Hepatocyte (in vitro differentiated cells): ENCODE results near the gene LSAMP. TPM values are rescaled to one million over a fixed set of nuclear protein-coding genes. Genes with fewer than 3 reads are reported as not detected.

Source experiments
- DNase-seq: peaks from one replicate; pipeline ENCODE4 v3.0.0-alpha.2; 2016; ENCODE audit warnings: low spot score
- H2AFZ ChIP-seq: fragments of 200-600 bp; sonication (generic); 2 replicates; pipeline ENCODE4 v1.6.0; 2016; ENCODE audit warnings: antibody characterized with exemption, mild to moderate bottlenecking
- H3K27ac ChIP-seq: fragments of 200-600 bp; sonication (generic); 2 replicates; pipeline ENCODE4 v1.5.1; 2016; ENCODE audit warnings: mild to moderate bottlenecking
- H3K27me3 ChIP-seq: fragments of 200-600 bp; sonication (generic); 2 replicates; pipeline ENCODE4 v1.6.1; 2016
- H3K36me3 ChIP-seq: fragments of 200-600 bp; sonication (generic); replicated peaks from 2 replicates; pipeline ENCODE4 v1.5.1; 2016; ENCODE audit warnings: low read depth; ENCODE audit not compliant: insufficient read depth
- H3K4me1 ChIP-seq: fragments of 200-600 bp; sonication (generic); 2 replicates; pipeline ENCODE4 v1.5.1; 2016; ENCODE audit warnings: mild to moderate bottlenecking, moderate library complexity; ENCODE audit not compliant: insufficient read depth
- H3K4me2 ChIP-seq: fragments of 200-600 bp; sonication (generic); 2 replicates; pipeline ENCODE4 v1.6.0; 2016
- H3K4me3 ChIP-seq: fragments of 200-600 bp; sonication (generic); 2 replicates; pipeline ENCODE4 v1.5.1; 2016; ENCODE audit warnings: mild to moderate bottlenecking
- H3K79me2 ChIP-seq: fragments of 200-600 bp; sonication (generic); 2 replicates; pipeline ENCODE4 v1.6.0; 2017; ENCODE audit warnings: mild to moderate bottlenecking
- H3K9me2 ChIP-seq: fragments of 200-600 bp; sonication (generic); replicated peaks from 2 replicates; pipeline ENCODE4 v1.6.0; 2017; ENCODE audit warnings: mild to moderate bottlenecking; ENCODE audit not compliant: insufficient read depth
- H3K9me3 ChIP-seq: fragments of 200-600 bp; sonication (generic); 2 replicates; pipeline ENCODE4 v1.5.1; 2016; ENCODE audit warnings: low read depth, mild to moderate bottlenecking
- H4K20me1 ChIP-seq: fragments of 200-600 bp; sonication (generic); 2 replicates; pipeline ENCODE4 v1.6.0; 2016; ENCODE audit warnings: mild to moderate bottlenecking; ENCODE audit not compliant: insufficient read depth, poor library complexity, severe bottlenecking
- EZH2 ChIP-seq: fragments of 200-600 bp; sonication (generic); IDR thresholded peaks from 2 replicates; pipeline ENCODE4 v1.6.1; 2016; ENCODE audit warnings: antibody characterized with exemption, mild to moderate bottlenecking, borderline replicate concordance
- EZH2phosphoT487 ChIP-seq: fragments of 200-600 bp; sonication (generic); IDR thresholded peaks from one replicate; pipeline ENCODE4 v1.6.1; 2018; ENCODE audit warnings: antibody characterized with exemption, mild to moderate bottlenecking, low read depth, moderate library complexity; ENCODE audit not compliant: unreplicated experiment, severe bottlenecking
- WGBS: methylation state at CpG from one replicate; pipeline ENCODE4 v1.1.6; 2016; ENCODE audit warnings: low lambda C conversion rate; ENCODE audit errors: missing lambda C conversion rate; 5-methylcytosine and 5-hydroxymethylcytosine counted together
- polyA plus RNA-seq: library from polyadenylated mRNA; unstranded; fragments of >200 nt; fragmentation: Nextera tagmentation; extraction: Ambion mirVana; gene quantifications from 2 replicates; pipeline ENCODE4 v1.2.1, GENCODE V29; 2016
- total RNA-seq: library from RNA; depleted of rRNA; stranded (reverse); fragments of >200 nt; gene quantifications from 2 replicates; pipeline ENCODE4 v1.2.3, GENCODE V29; 2014
- TF ChIP-seq, protein P1 (sequence below): fragments of 200-600 bp; sonication (generic); IDR thresholded peaks from 2 replicates; pipeline ENCODE4 v1.5.1; 2016; ENCODE audit warnings: antibody characterized with exemption, mild to moderate bottlenecking; ENCODE audit not compliant: poor library complexity

The LSAMP gene
- total and polyA plus RNA-seq, 2 experiments from 2014 or later = 15.1 to 22.3 TPM

DNA sequence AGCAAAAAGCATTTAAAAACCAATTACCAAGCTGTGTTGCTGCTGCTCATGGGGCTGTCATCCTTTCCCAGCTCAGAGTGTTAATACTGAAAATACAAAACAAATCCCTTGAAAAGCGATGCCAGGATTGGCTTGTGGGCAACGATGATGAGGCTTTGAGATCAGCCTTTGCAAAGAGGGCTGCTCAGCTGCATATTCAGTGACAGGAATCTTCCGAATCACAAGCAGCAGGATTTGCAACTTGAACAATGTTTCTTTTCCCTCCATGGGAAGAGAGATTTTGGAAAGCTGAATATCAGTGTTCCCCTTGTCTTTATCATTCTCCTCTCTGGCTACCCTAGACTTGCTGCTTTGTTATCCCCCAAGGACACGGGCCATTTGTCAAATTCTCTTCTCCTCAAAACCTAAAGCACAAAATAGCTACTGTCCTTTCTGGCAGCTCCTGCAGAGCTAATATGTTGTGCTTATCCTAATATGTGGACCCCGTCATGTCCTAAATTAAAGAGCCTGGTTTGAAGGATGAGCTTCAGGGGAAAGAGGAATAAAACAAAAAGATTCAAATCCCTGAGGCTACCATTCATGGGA, 446.2 kb downstream of the LSAMP start:
- DNase-seq = no peak
- H3K4me1 ChIP-seq = no peaks in the 10 kb centered on the region
- no peaks in the 10 kb centered on the region for H3K9me3 ChIP-seq
- H2AFZ ChIP-seq = no peak overlapping the region
- no peak overlapping the region for H3K27ac ChIP-seq
- WGBS = 77% methylated on average over 5 of the region's 5 CpGs
- H3K36me3 ChIP-seq = no peaks in the 10 kb centered on the region
- H3K27me3 ChIP-seq = no peaks in the 10 kb centered on the region
- no peaks in the 10 kb centered on the region for H3K79me2 ChIP-seq
- no peak overlapping the region for H3K4me2 ChIP-seq
- no peaks in the 10 kb centered on the region for H3K9me2 ChIP-seq
- TF ChIP-seq EZH2phosphoT487 (no peak), EZH2 (no peak)
- TF ChIP-seq, protein P1, sequence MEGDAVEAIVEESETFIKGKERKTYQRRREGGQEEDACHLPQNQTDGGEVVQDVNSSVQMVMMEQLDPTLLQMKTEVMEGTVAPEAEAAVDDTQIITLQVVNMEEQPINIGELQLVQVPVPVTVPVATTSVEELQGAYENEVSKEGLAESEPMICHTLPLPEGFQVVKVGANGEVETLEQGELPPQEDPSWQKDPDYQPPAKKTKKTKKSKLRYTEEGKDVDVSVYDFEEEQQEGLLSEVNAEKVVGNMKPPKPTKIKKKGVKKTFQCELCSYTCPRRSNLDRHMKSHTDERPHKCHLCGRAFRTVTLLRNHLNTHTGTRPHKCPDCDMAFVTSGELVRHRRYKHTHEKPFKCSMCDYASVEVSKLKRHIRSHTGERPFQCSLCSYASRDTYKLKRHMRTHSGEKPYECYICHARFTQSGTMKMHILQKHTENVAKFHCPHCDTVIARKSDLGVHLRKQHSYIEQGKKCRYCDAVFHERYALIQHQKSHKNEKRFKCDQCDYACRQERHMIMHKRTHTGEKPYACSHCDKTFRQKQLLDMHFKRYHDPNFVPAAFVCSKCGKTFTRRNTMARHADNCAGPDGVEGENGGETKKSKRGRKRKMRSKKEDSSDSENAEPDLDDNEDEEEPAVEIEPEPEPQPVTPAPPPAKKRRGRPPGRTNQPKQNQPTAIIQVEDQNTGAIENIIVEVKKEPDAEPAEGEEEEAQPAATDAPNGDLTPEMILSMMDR = no peak
- no peaks in the 10 kb centered on the region for H4K20me1 ChIP-seq
- H3K4me3 ChIP-seq = no peak overlapping the region

DNA sequence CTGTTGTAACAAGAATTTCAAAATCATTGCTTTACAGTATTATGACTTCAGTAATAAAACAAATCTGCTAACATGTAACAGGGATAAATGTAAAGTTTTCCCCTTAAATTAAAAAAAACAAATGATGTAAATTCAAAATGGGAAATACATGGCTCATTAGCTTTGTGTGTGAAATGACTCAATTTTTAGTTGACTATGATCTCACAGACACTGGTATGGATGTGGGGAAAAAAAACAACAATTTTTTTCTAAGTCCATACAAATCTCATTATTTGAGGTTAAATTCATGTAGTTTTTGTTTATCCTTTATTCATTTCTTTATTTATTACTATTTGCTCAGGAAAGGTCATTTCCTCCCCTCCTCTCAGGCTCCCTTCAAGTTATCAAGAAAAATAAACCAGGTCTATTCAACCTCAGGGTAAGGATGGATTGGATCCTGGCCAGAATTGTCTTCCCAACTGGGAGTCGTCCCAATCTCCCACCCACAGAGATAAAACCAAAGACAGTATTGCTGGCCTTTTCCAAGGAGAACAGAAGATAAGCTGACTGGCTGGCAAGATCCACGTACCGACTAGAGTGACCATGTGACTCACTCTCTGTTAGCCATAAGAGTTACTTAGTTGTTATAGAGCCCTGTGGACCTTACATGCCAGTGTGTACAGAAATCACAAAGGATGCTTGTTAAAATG, 448.7 kb downstream of the LSAMP start:
- H3K9me3 ChIP-seq = no peaks in the 10 kb centered on the region
- 62% methylated on average over 3 of the region's 3 CpGs for WGBS
- H3K27ac ChIP-seq = no peak overlapping the region
- no peaks in the 10 kb centered on the region for H3K4me1 ChIP-seq
- no peak for DNase-seq
- no peaks in the 10 kb centered on the region for H3K36me3 ChIP-seq
- H3K4me3 ChIP-seq = no peak overlapping the region
- no peak overlapping the region for H2AFZ ChIP-seq
- no peaks in the 10 kb centered on the region for H3K9me2 ChIP-seq
- H3K79me2 ChIP-seq = no peaks in the 10 kb centered on the region
- H3K27me3 ChIP-seq = no peaks in the 10 kb centered on the region
- no peaks in the 10 kb centered on the region for H4K20me1 ChIP-seq
- H3K4me2 ChIP-seq = no peak overlapping the region
- no peak for TF ChIP-seq EZH2phosphoT487

DNA sequence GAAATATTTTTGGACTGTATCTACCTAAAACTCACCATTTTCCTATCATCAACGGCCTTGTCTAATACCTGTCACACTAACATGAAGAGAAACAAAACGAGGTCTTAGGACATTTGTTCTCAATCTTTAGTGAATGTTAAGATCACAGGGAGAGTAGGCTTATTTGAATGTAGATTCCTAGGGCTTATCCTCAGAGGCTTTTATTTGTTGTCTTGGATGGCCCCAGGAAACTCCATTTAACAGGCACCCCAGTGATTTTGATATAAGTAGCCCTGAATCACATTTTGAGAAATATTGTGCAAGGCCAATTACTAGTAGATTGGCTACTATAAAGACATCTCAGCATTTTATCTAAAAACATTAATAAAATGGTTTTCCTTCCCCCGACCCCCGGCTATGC, 454.6 kb downstream of the LSAMP start:
- H3K4me3 ChIP-seq = no peak overlapping the region
- no peaks in the 10 kb centered on the region for H3K36me3 ChIP-seq
- no peaks in the 10 kb centered on the region for H3K4me1 ChIP-seq
- no peak overlapping the region for H3K27ac ChIP-seq
- no peaks in the 10 kb centered on the region for H3K9me2 ChIP-seq
- TF ChIP-seq, protein P1 = no peak
- no peak for TF ChIP-seq EZH2
- TF ChIP-seq EZH2phosphoT487 = no peak
- no peaks in the 10 kb centered on the region for H3K9me3 ChIP-seq
- H2AFZ ChIP-seq = no peak overlapping the region
- no peaks in the 10 kb centered on the region for H3K27me3 ChIP-seq
- WGBS = 65% methylated on average over 4 of the region's 4 CpGs
- H3K79me2 ChIP-seq = no peaks in the 10 kb centered on the region
- DNase-seq = no peak
- H3K4me2 ChIP-seq = no peak overlapping the region
- no peaks in the 10 kb centered on the region for H4K20me1 ChIP-seq

DNA sequence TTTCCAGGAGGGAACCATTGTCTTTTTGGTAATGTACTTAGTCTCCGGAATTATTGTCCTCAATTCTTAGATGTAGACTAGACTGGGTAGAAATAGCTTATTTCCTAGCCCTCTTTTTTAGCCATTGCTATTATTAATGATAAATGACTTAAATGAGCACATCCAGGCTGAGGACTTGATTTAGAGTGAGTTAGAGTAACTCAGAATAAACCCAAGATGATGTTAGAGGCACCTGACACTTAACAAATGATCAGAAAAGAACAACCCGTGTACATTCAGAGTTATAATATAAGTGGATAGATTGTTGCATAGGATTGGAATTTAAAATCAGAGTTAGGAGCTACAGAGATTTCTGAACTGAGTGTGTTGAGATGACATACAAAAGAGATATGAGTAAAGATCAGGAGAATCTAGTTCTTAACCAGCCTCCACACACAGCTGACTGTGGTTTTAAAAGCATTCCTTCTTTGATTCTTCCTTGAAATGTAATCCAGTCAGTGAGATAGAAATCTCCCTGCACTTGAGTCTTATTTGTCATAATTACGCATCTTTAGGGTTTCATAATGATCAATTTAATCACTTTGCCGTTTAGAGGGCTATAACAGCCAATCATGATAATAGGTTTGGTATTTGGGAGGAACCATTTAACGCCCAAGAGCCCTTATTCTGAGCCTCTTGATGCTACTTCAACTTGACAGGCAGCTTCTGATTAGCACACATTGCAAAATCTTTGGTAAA, 455.4 kb downstream of the LSAMP start:
- 65% methylated on average over 5 of the region's 5 CpGs for WGBS
- Histone ChIP-seq H3K9me2 (no peaks in the 10 kb centered on the region), H3K36me3 (no peaks in the 10 kb centered on the region), H3K4me3 (no peak overlapping the region), H3K79me2 (no peaks in the 10 kb centered on the region), H4K20me1 (no peaks in the 10 kb centered on the region), H3K27ac (no peak overlapping the region), H3K9me3 (no peaks in the 10 kb centered on the region), H3K4me1 (no peaks in the 10 kb centered on the region), H2AFZ (no peak overlapping the region), H3K27me3 (no peaks in the 10 kb centered on the region), H3K4me2 (no peak overlapping the region)
- DNase-seq = no peak
- no peak for TF ChIP-seq EZH2
- TF ChIP-seq, protein P1 = no peak
- no peak for TF ChIP-seq EZH2phosphoT487
